ENCODE data around the gene HSD17B12. TPM values are rescaled to one million over a fixed set of nuclear protein-coding genes. Genes with fewer than 3 reads are reported as not detected.
A peak's percentile ranks its signal among the peaks of the same experiment; 100 is the strongest.

HSD17B12 gene
- total and polyA plus RNA-seq, 2 donors (not counting 3 experiments of a cell fraction or from before 2014, with no cell fraction given) = 41.5 to 96.5 TPM

DNA sequence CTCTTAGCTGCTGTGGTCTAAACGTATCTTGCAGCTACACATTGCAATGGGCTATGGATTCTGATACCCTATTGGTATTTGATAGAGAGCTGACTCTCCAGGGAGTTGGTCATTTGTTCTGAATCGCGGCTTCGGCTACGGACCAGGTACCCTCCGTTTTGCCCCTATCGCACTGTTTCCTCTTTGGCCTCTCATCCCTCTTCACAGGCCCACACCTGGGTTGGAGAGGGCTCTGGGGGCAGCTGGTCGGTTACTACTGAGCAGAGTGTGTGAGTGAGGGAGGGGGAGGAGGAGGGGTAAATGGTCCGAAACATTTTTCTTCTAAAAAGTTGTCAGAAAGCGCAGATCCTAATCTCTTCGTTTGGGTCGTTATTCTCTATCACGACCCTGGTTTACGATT, 48.8 kb upstream of the HSD17B12 start:
- Histone ChIP-seq H3K9ac (replicated peaks; ENCODE audit: extremely low read depth, insufficient read depth, low read length) (no peak overlapping the region), H2AFZ (ENCODE audit: low read depth, low read length) (peak overlapping the region; percentile 6), H3K27me3 (ENCODE audit: control insufficient read depth in 2 of 2, insufficient read depth in 2 of 2, low read length in 2 of 2) (peaks cover 2 to 17% of the 10 kb centered on the region in 2 experiments), H3K4me2 (ENCODE audit: insufficient read depth, low read length) (peak overlapping the region; percentile 50), H3K9me3 (replicated peaks; ENCODE audit: control insufficient read depth, insufficient read depth, low read length) (no peaks in the 10 kb centered on the region), H3K27ac (ENCODE audit: insufficient read depth, low read depth, low read length) (peak overlapping the region; percentile 29), H3K4me3 (replicated peaks in 1 of 3; ENCODE audit: insufficient read depth in 1 of 3, low read depth in 1 of 3, low read length in 3 of 3) (no peak overlapping the region), H3K9me1 (replicated peaks; ENCODE audit: control insufficient read depth, extremely low read depth, insufficient read depth, low read length) (no peaks in the 10 kb centered on the region), H4K20me1 (replicated peaks; ENCODE audit: control insufficient read depth, extremely low read depth, insufficient read depth, low read length) (no peaks in the 10 kb centered on the region), H3K79me2 (ENCODE audit: control insufficient read depth, insufficient read depth, low read length) (no peaks in the 10 kb centered on the region), H3K4me1 (ENCODE audit: control insufficient read depth, extremely low read depth, insufficient read depth, low read length) (peaks cover 12% of the 10 kb centered on the region), H3K36me3 (ENCODE audit: control insufficient read depth in 2 of 2, extremely low read depth in 1 of 2, insufficient read depth in 2 of 2, low read length in 2 of 2) (no peaks in the 10 kb centered on the region)
- dilution Hi-C loops (cut with MboI; ENCODE audit: extremely low pct_ligation_motif_present, low sequenced_read_pairs) (no loop called here), intact Hi-C loops (cut with micrococcal nuclease) (no loop called here)
- no peak for FAIRE-seq
- ChIA-PET CTCF (interaction anchor here (0.7 to 1.3 kb wide), 2 partner anchors 9 to 105 kb away, joined by 3 read pairs; no protein-coding TSS in a partner anchor), POLR2A (no interaction called here)
- DNase-seq (ENCODE audit: low read depth, low spot score) = no peak
- BruUV-seq (replicated peaks) = TSS peak; percentile 69
- TF ChIP-seq JUN (IDR thresholded peaks at IDR 0.05; ENCODE audit: borderline replicate concordance, insufficient read depth, insufficient read length, low read depth) (no peak), GATA2 (IDR thresholded peaks at IDR 0.05; ENCODE audit: insufficient read depth, insufficient read length, low read depth, low read length) (peak; percentile 15)

DNA sequence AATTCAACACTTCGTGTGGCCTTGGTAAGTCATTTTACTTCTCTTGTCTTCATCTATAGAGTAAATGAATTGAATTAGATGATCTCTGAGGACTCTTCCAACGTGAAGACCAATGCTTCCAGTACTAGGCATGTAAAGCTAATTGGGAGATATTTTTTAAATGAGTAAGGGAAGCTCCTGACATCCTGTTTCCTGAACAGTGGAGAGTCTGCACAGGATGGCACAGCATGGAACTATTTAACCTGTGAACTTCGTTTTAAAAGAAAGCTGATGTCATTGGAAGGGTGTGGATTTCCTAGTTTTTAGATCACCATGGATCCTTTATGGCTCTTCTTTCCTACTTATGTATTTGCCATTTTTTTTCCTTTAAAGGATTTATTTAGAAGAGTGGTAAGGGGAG, 48.4 kb upstream of the HSD17B12 start:
- Histone ChIP-seq H3K4me2 (ENCODE audit: insufficient read depth, low read length) (peak overlapping the region; percentile 50), H3K9ac (replicated peaks; ENCODE audit: extremely low read depth, insufficient read depth, low read length) (no peak overlapping the region), H2AFZ (ENCODE audit: low read depth, low read length) (peak overlapping the region; percentile 34), H3K4me1 (ENCODE audit: control insufficient read depth, extremely low read depth, insufficient read depth, low read length) (peaks cover 12% of the 10 kb centered on the region), H3K9me1 (replicated peaks; ENCODE audit: control insufficient read depth, extremely low read depth, insufficient read depth, low read length) (no peaks in the 10 kb centered on the region), H3K4me3 (replicated peaks in 1 of 3; ENCODE audit: insufficient read depth in 1 of 3, low read depth in 1 of 3, low read length in 3 of 3) (no peak overlapping the region), H3K9me3 (replicated peaks; ENCODE audit: control insufficient read depth, insufficient read depth, low read length) (no peaks in the 10 kb centered on the region), H3K27me3 (ENCODE audit: control insufficient read depth in 2 of 2, insufficient read depth in 2 of 2, low read length in 2 of 2) (peaks cover 2 to 19% of the 10 kb centered on the region in 2 experiments), H3K79me2 (ENCODE audit: control insufficient read depth, insufficient read depth, low read length) (no peaks in the 10 kb centered on the region), H4K20me1 (replicated peaks; ENCODE audit: control insufficient read depth, extremely low read depth, insufficient read depth, low read length) (no peaks in the 10 kb centered on the region), H3K36me3 (ENCODE audit: control insufficient read depth in 2 of 2, extremely low read depth in 1 of 2, insufficient read depth in 2 of 2, low read length in 2 of 2) (no peaks in the 10 kb centered on the region), H3K27ac (ENCODE audit: insufficient read depth, low read depth, low read length) (peak overlapping the region; percentile 41)
- peak; percentile 77 for FAIRE-seq
- peak; percentile 51 for DNase-seq (ENCODE audit: low read depth, low spot score)
- ChIA-PET POLR2A (no interaction called here), CTCF (interaction anchor here (0.7 to 1.3 kb wide), 2 partner anchors 105 to 217 kb away, joined by 3 read pairs; no protein-coding TSS in a partner anchor)
- intact Hi-C loops (cut with micrococcal nuclease) = no loop called here
- dilution Hi-C loops (cut with MboI; ENCODE audit: extremely low pct_ligation_motif_present, low sequenced_read_pairs) = no loop called here
- TF ChIP-seq GATA2 (IDR thresholded peaks at IDR 0.05; ENCODE audit: insufficient read depth, insufficient read length, low read depth, low read length) (no peak), EZH2 (IDR thresholded peaks at IDR 0.05; ENCODE audit: borderline replicate concordance, low read depth, low read length, severe bottlenecking) (no peak), POLR2A (IDR thresholded peaks at IDR 0.05; ENCODE audit: low read depth, low read length) (no peak), FOS (IDR thresholded peaks at IDR 0.05; ENCODE audit: borderline replicate concordance, insufficient read depth, low read length) (peak; percentile 48), POLR2AphosphoS5 (IDR thresholded peaks at IDR 0.05; ENCODE audit: insufficient read depth, low read depth, low read length) (peak; percentile 40), MYC (IDR thresholded peaks at IDR 0.05; ENCODE audit: low read depth, low read length) (no peak), JUN (IDR thresholded peaks at IDR 0.05; ENCODE audit: borderline replicate concordance, insufficient read depth, insufficient read length, low read depth) (peak; percentile 63)
- TF ChIP-seq, protein P1, sequence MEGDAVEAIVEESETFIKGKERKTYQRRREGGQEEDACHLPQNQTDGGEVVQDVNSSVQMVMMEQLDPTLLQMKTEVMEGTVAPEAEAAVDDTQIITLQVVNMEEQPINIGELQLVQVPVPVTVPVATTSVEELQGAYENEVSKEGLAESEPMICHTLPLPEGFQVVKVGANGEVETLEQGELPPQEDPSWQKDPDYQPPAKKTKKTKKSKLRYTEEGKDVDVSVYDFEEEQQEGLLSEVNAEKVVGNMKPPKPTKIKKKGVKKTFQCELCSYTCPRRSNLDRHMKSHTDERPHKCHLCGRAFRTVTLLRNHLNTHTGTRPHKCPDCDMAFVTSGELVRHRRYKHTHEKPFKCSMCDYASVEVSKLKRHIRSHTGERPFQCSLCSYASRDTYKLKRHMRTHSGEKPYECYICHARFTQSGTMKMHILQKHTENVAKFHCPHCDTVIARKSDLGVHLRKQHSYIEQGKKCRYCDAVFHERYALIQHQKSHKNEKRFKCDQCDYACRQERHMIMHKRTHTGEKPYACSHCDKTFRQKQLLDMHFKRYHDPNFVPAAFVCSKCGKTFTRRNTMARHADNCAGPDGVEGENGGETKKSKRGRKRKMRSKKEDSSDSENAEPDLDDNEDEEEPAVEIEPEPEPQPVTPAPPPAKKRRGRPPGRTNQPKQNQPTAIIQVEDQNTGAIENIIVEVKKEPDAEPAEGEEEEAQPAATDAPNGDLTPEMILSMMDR (IDR thresholded peaks at IDR 0.05; ENCODE audit: extremely low read depth in 1 of 2, insufficient read depth in 1 of 2, low read depth in 1 of 2, low read length in 2 of 2) = no peak
- TF ChIP-seq, protein P2, sequence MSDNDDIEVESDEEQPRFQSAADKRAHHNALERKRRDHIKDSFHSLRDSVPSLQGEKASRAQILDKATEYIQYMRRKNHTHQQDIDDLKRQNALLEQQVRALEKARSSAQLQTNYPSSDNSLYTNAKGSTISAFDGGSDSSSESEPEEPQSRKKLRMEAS (IDR thresholded peaks at IDR 0.05; ENCODE audit: insufficient read depth, insufficient read length) = no peak
- BruUV-seq (replicated peaks) = no TSS peak

All from endothelial cell of umbilical vein (primary cell).